ENCODE results near the gene DEFB121.
"Not testable (repeated sequence)": the region's sequence is repeated elsewhere in the genome, so short reads cannot be mapped to it uniquely, and the experiment has no call there.

DEFB121 gene

GRCh38 chr20:31406115-31406514 lies at the start of gene DEFB121:
Gene DEFB121 (minus strand): TSS chr20:31406215. CDS start chr20:31406152, 63 bp downstream.
- DNase-seq (ENCODE audit: low read depth), result no peak

GRCh38 chr20:31454361-31454760 lies 48.3 kb upstream of the DEFB121 start:
- DNase-seq (ENCODE audit: low read depth), result no peak

- no peak for DNase-seq (ENCODE audit: low read depth)
Measured at GRCh38 chr20:31452575-31452974, 46.6 kb upstream of the DEFB121 start.

GRCh38 chr20:31449511-31450414 lies 43.7 kb upstream of the DEFB121 start:
- DNase-seq (ENCODE audit: low read depth), result no peak

- DNase-seq (ENCODE audit: low read depth), result no peak
Measured at GRCh38 chr20:31446084-31446819, 40.2 kb upstream of the DEFB121 start.

GRCh38 chr20:31440012-31440659 lies 34.1 kb upstream of the DEFB121 start, which contains the start of gene DEFB123:
Gene DEFB123 (plus strand): TSS chr20:31440632. CDS start chr20:31440699, 67 bp downstream.
- no peak for DNase-seq (ENCODE audit: low read depth)

GRCh38 chr20:31430568-31431115 lies 24.6 kb upstream of the DEFB121 start:
- DNase-seq (ENCODE audit: low read depth), result no peak

GRCh38 chr20:31427576-31427975 lies 21.6 kb upstream of the DEFB121 start:
- DNase-seq (ENCODE audit: low read depth), result not testable (repeated sequence)

- DNase-seq (ENCODE audit: low read depth), result not testable (repeated sequence)
Measured at GRCh38 chr20:31426891-31427551, 21.0 kb upstream of the DEFB121 start.

GRCh38 chr20:31425797-31426196 lies 19.8 kb upstream of the DEFB121 start:
- no peak for DNase-seq (ENCODE audit: low read depth)

GRCh38 chr20:31418307-31418706 lies 12.3 kb upstream of the DEFB121 start:
- DNase-seq (ENCODE audit: low read depth), result no peak

GRCh38 chr20:31415653-31416052 lies 9.6 kb upstream of the DEFB121 start:
- no peak for DNase-seq (ENCODE audit: low read depth)

GRCh38 chr20:31414381-31414780 lies 8.4 kb upstream of the DEFB121 start:
- DNase-seq (ENCODE audit: low read depth), result no peak

GRCh38 chr20:31410011-31410410 lies 4.0 kb upstream of the DEFB121 start:
- DNase-seq (ENCODE audit: low read depth), result no peak

- no peak for DNase-seq (ENCODE audit: low read depth)
Measured at GRCh38 chr20:31403886-31404285, 2.1 kb downstream of the DEFB121 start.

- DNase-seq (ENCODE audit: low read depth), result no peak
Measured at GRCh38 chr20:31394900-31395299, 11.1 kb downstream of the DEFB121 start.

GRCh38 chr20:31392836-31393235 lies 13.2 kb downstream of the DEFB121 start:
- DNase-seq (ENCODE audit: low read depth), result no peak

- no peak for DNase-seq (ENCODE audit: low read depth)
Measured at GRCh38 chr20:31390490-31390889, 15.5 kb downstream of the DEFB121 start, which contains the start of gene DEFB119. Gene DEFB119 (minus strand): TSS chr20:31390590. CDS start chr20:31390483, 107 bp downstream.

GRCh38 chr20:31374346-31374745 lies 31.7 kb downstream of the DEFB121 start:
- no peak for DNase-seq (ENCODE audit: low read depth)

- DNase-seq (ENCODE audit: low read depth), result no peak
Measured at GRCh38 chr20:31368301-31368700, 37.7 kb downstream of the DEFB121 start, which contains the start of gene DEFB118. Gene DEFB118 (plus strand): TSS chr20:31368601. CDS start chr20:31368651, 50 bp downstream.

GRCh38 chr20:31364272-31364671 lies 41.7 kb downstream of the DEFB121 start:
- not testable (repeated sequence) for DNase-seq (ENCODE audit: low read depth)
